ENCODE measurements around the gene RAB13. TPM values are rescaled to one million over a fixed set of nuclear protein-coding genes. Genes with fewer than 3 reads are reported as not detected.

The RAB13 gene
- total RNA-seq, 2 experiments from 2014 or later, result 0.28 to 0.30 TPM

- POLR2A ChIA-PET, result interaction anchor here (3.8 kb wide), 1 partner anchor 12 kb away, joined by 15 read pairs; no protein-coding TSS in a partner anchor
Measured at GRCh38 chr1:153932156-153933131, 53.7 kb downstream of the RAB13 start.

More at GRCh38 chr1:153932156-153933131, 53.7 kb downstream of the RAB13 start:
- no peak for TF ChIP-seq CTCF (IDR thresholded peaks at IDR 0.05)
- Histone ChIP-seq H3K4me3 (ENCODE audit: low read length) (no peak overlapping the region), H3K27me3 (ENCODE audit: control insufficient read depth in 1 of 2, insufficient read depth in 2 of 2, low read length in 2 of 2) (no peaks in the 10 kb centered on the region), H3K36me3 (ENCODE audit: insufficient read depth, low read length) (peaks cover 75% of the 10 kb centered on the region), H3K27ac (ENCODE audit: low read depth in 1 of 2, low read length in 2 of 2) (no peak overlapping the region), H3K9me3 (ENCODE audit: control insufficient read depth in 1 of 2, insufficient read depth in 1 of 2, low read length in 2 of 2) (no peaks in the 10 kb centered on the region), H3K4me1 (ENCODE audit: insufficient read depth, low read length) (no peaks in the 10 kb centered on the region)
- CTCF ChIA-PET, result interaction anchor here (0.7 kb wide), 1 partner anchor 400 kb away, joined by 3 read pairs; no protein-coding TSS in a partner anchor
- no peak for ATAC-seq (ENCODE audit: poor library complexity)
- H3K27ac Mint-ChIP-seq, result no peak overlapping the region
- H3K36me3 Mint-ChIP-seq (ENCODE audit: low read depth), result peaks cover 63% of the 10 kb centered on the region
- no peak for DNase-seq
- H3K9me3 Mint-ChIP-seq, result no peaks in the 10 kb centered on the region
- H3K27me3 Mint-ChIP-seq, result no peaks in the 10 kb centered on the region
- intact Hi-C loops (cut with DNase I, micrococcal nuclease), result no loop called here
- peaks cover 10% of the 10 kb centered on the region for H3K4me1 Mint-ChIP-seq (ENCODE audit: low read depth)
- H3K4me3 Mint-ChIP-seq, result no peak overlapping the region

Small RNA genes lying within 50 kb of the gene (microRNA-seq; reads per million reads assigned to microRNA genes)
- not detected for gene MIR6737 (ENCODE audit: borderline microRNAs expressed, borderline replicate concordance)

Other genes starting within 250 kb of the RAB13 start
- 1 to 10 TPM; 3.8 to 4.4 TPM for gene SLC27A3, start 210.9 kb downstream of the RAB13 start, total RNA-seq
- 10 to 100 TPM; 51.6 to 52.3 TPM for gene GATAD2B, start 63.4 kb downstream of the RAB13 start, total RNA-seq
- gene DENND4B, start 39.6 kb downstream of the RAB13 start, total RNA-seq, result 10 to 100 TPM; 87.0 to 98.7 TPM
- gene CRTC2, start 27.7 kb downstream of the RAB13 start, total RNA-seq, result 100 to 1,000 TPM; 147 to 152 TPM
- 1 to 10 TPM; 6.4 to 6.9 TPM for gene SLC39A1, start 22.8 kb downstream of the RAB13 start, total RNA-seq
- gene CREB3L4, start 18.4 kb downstream of the RAB13 start, total RNA-seq, result 1 to 10 TPM; 2.9 to 3.9 TPM
- 10 to 100 TPM; 80.4 to 80.9 TPM for gene JTB, start 8.7 kb downstream of the RAB13 start, total RNA-seq
- gene RPS27, start 4.4 kb upstream of the RAB13 start, total RNA-seq, result 1,000 to 10,000 TPM; 7,636 to 8,442 TPM
- gene NUP210L, start 168.7 kb upstream of the RAB13 start, total RNA-seq, result under 1 TPM; 0.03 to 0.08 TPM
- gene TPM3, start 205.8 kb upstream of the RAB13 start, total RNA-seq, result 100 to 1,000 TPM; 345 to 357 TPM
- not detected for gene CFAP141, start 220.0 kb upstream of the RAB13 start, total RNA-seq
- 100 to 1,000 TPM; 224 to 234 TPM for gene UBAP2L, start 234.6 kb upstream of the RAB13 start, total RNA-seq

All from CD4-positive, alpha-beta T cell (primary cell).